ENCODE measurements around the gene MPP1.

MPP1 gene

GRCh38 chrX:154732421-154733065 is 72.7 kb downstream of the MPP1 start:
- in situ Hi-C loops (cut with MboI; ENCODE audit: low sequenced_read_pairs): no loop called here

DNA sequence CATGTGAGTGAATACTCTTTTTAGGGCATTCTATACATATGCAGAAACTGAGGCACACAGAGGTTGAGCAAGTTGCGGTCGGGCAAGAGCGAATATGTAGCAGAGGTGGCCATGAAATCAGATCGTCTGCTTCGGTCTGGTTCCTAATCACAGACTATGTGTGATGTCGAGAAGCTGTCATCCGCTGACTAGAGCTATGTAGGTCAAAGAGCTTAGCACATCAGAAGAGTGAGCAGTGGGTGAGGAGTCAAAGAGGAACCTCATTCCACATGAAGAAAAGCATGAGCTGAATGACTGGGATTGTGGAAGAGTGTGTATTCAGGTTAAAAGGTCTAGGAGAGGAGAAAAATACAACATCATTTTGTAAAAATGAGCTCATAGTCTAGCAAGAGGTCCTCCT is 73.4 kb downstream of the MPP1 start:
- in situ Hi-C loops (cut with MboI; ENCODE audit: low sequenced_read_pairs): no loop called here

DNA sequence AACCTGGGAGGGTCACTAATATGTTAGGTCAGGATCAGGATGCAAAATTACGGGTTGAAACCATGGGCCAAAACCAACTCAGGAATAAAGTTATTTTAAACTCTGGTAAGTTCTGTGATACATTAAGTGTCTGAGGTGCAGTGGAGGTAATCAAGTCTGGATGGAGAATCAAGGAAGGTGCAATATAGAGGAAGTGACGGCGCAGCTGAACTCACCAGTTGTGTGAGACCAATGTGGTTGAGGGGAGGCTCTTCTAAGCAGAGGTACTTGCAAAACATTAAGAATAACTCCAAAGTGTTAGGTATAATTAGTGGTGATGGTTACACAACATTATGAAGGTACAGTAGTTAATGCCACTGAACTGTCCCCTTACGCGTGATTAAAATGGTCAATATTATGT is 74.1 kb downstream of the MPP1 start:
- in situ Hi-C loops (cut with MboI; ENCODE audit: low sequenced_read_pairs): no loop called here

DNA sequence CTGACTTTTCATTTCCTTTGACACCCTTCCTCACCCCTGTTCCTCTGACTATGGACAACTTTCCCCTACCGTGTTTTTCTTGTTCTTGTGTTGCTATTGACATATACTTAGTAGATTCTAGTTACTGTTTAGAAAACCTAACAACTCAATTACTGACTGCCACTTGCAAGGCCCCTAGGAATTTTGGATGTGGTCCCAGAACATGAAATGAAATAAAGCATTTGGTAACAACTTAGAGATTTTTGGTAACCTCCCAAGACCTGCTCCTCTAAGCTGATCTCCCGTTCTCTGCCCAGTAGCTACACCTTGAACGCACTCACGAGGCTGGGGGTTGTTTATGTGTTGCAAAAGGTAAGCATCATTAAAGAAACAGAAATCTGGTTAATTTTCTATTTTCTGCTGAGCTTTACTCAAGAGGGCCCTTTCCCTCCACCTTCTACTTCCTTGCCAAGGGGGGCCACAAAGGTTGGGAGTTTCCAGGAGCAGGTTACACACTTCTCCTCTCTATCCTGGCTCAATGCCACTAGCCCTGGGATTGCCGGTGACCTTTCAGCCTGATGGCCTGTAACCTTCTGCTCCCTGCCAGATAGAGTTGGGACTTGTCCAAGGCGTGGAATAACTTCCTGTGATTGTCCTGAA is 74.9 kb downstream of the MPP1 start:
- in situ Hi-C loops (cut with MboI; ENCODE audit: low sequenced_read_pairs): no loop called here

- in situ Hi-C loops (cut with MboI; ENCODE audit: low sequenced_read_pairs): no loop called here
Observed at GRCh38 chrX:154729439-154729838, 75.8 kb downstream of the MPP1 start.

Data from hTERT RPE-1 (cell line).